PC-9 (cell line): ENCODE data around the gene P4HA2. TPM values are rescaled to one million over a fixed set of nuclear protein-coding genes. Genes with fewer than 3 reads are reported as not detected.

Source experiments
- BruUV-seq: library from RNA; stranded (reverse); fragments of 400-500 nt; replicated peaks from 2 replicates; lab custom pipeline; 2021; lab: Mats Ljungman, UMichigan
- CTCF ChIA-PET: fragments of 300-600 bp; sonication (Branson Sonifier 250); formaldehyde crosslinking; loops from one replicate; lab custom pipeline; 2022; ENCODE audit warnings: antibody characterized with exemption; lab: Charles Lee
- POLR2A ChIA-PET: fragments of 300-600 bp; sonication (Branson Sonifier 250); formaldehyde crosslinking; loops from one replicate; lab custom pipeline; 2022; ENCODE audit warnings: antibody characterized with exemption; ENCODE audit not compliant: unreplicated experiment; lab: Charles Lee
- DNase-seq, 2 experiments: peaks; one replicate each; pipeline versions ENCODE4 v3.0.0 to v3.0.0-alpha.2; 2015 to 2022; ENCODE audit warnings: mixed read lengths in 1 of 2
- H2AFZ ChIP-seq: fragments of 200-600 bp; sonication (generic); 2 replicates; pipeline ENCODE4 v1.8.1; 2017; ENCODE audit warnings: antibody characterized with exemption
- H3F3A ChIP-seq: fragments of 200-600 bp; sonication (generic); 2 replicates; pipeline ENCODE4 v1.8.1; 2017; ENCODE audit warnings: antibody characterized with exemption, mild to moderate bottlenecking, low read depth; ENCODE audit not compliant: insufficient read depth
- H3K27ac ChIP-seq: fragments of 200-600 bp; sonication (generic); 2 replicates; pipeline ENCODE4 v1.6.1; 2016; ENCODE audit warnings: mixed run types
- H3K27me3 ChIP-seq: fragments of 200-600 bp; sonication (generic); 2 replicates; pipeline ENCODE4 v1.6.1; 2016; ENCODE audit warnings: low read depth, mixed run types; ENCODE audit not compliant: insufficient read depth
- H3K36me3 ChIP-seq: fragments of 200-600 bp; sonication (generic); 2 replicates; pipeline ENCODE4 v1.6.1; 2016; ENCODE audit warnings: low read depth, mixed run types
- H3K4me1 ChIP-seq: fragments of 200-600 bp; sonication (generic); replicated peaks from 2 replicates; pipeline ENCODE4 v1.6.1; 2016; ENCODE audit warnings: mixed run types; ENCODE audit not compliant: insufficient read depth
- H3K4me2 ChIP-seq: fragments of 200-600 bp; sonication (generic); 2 replicates; pipeline ENCODE4 v1.6.1; 2017; ENCODE audit warnings: mixed run types
- H3K4me3 ChIP-seq: fragments of 200-600 bp; sonication (generic); 2 replicates; pipeline ENCODE4 v1.6.1; 2016; ENCODE audit warnings: mixed run types
- H3K79me2 ChIP-seq: fragments of 200-600 bp; sonication (generic); 2 replicates; pipeline ENCODE4 v1.6.1; 2017; ENCODE audit warnings: low read depth, mixed run types
- H3K9me2 ChIP-seq: fragments of 200-600 bp; sonication (generic); 2 replicates; pipeline ENCODE4 v1.8.1; 2017; ENCODE audit warnings: mild to moderate bottlenecking; ENCODE audit not compliant: insufficient read depth
- H3K9me3 ChIP-seq: fragments of 200-600 bp; sonication (generic); 2 replicates; pipeline ENCODE4 v1.8.1; 2016; ENCODE audit warnings: low read depth; ENCODE audit not compliant: insufficient read depth
- H4K20me1 ChIP-seq: fragments of 200-600 bp; sonication (generic); 2 replicates; pipeline ENCODE4 v1.8.1; 2017; ENCODE audit not compliant: insufficient read depth
- EZH2 ChIP-seq: fragments of 200-600 bp; sonication (generic); IDR thresholded peaks from 2 replicates; pipeline ENCODE4 v1.8.0; 2017; ENCODE audit warnings: antibody characterized with exemption, low read depth
- intact Hi-C: fragments of 100-400 bp; cut with micrococcal nuclease; formaldehyde crosslinking; loops from one replicate; pipeline ENCODE4 v1.10.0; 2022; ENCODE audit not compliant: unreplicated experiment
- total RNA-seq: library from RNA; stranded (reverse); gene quantifications from 2 replicates; pipeline ENCODE4 v1.2.3, GENCODE V29; 2021
- TF ChIP-seq, protein P1 (sequence below): fragments of 200-600 bp; sonication (generic); conservative IDR thresholded peaks from 2 replicates; pipeline ENCODE4 v1.6.1; 2017; ENCODE audit warnings: mixed run types, antibody characterized with exemption, mild to moderate bottlenecking, moderate library complexity

Gene P4HA2
- total RNA-seq, 1 experiment from 2014 or later, result 21.7 TPM

DNA sequence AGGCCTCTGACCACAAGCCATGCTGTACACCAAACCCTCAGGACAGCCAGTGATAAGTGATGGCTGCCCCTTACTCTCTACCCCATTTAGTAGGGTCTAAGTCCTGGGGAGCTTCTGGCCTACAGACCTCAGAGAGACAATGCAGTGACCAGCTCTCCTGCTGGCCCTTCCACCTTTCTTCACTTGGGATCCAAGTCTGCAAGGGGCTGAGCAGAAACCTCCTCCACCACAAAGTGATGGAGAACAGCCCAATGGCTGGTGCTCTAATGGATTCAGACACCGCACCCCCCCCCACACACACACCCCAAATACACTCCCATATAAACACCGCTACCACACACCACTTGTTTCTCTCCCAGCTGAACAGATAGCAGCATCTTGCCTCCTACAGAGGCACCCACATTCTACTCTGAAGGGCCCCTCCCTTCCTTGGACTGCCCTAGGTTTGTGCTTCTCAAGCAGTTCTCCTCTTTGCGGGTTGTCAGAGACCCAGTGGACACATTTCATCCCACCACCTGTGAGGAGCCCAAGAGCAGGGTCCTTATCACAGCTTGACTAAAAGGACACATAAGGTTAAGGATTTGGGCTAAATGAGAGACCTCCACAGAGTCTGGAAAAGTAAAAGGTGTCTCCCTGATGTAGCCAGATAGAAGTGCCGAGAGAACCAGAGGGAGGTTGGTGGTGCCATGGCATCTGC is 28.6 kb upstream of the P4HA2 start:
- H3K27ac ChIP-seq, result no peak overlapping the region
- 0 out of 2 replicates have a peak, but pooled peaks cover 3% of the 10 kb centered on the region for H3K27me3 ChIP-seq
- no peak overlapping the region for H3K4me2 ChIP-seq
- no peak for DNase-seq
- no peak for TF ChIP-seq EZH2
- TF ChIP-seq, protein P1, sequence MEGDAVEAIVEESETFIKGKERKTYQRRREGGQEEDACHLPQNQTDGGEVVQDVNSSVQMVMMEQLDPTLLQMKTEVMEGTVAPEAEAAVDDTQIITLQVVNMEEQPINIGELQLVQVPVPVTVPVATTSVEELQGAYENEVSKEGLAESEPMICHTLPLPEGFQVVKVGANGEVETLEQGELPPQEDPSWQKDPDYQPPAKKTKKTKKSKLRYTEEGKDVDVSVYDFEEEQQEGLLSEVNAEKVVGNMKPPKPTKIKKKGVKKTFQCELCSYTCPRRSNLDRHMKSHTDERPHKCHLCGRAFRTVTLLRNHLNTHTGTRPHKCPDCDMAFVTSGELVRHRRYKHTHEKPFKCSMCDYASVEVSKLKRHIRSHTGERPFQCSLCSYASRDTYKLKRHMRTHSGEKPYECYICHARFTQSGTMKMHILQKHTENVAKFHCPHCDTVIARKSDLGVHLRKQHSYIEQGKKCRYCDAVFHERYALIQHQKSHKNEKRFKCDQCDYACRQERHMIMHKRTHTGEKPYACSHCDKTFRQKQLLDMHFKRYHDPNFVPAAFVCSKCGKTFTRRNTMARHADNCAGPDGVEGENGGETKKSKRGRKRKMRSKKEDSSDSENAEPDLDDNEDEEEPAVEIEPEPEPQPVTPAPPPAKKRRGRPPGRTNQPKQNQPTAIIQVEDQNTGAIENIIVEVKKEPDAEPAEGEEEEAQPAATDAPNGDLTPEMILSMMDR, result no peak
- peaks cover 26% of the 10 kb centered on the region for H3K4me1 ChIP-seq
- BruUV-seq, result no TSS peak
- H2AFZ ChIP-seq, result no peak overlapping the region
- H3K79me2 ChIP-seq, result no peaks in the 10 kb centered on the region
- H3K9me3 ChIP-seq, result no peaks in the 10 kb centered on the region
- CTCF ChIA-PET, result no interaction called here
- H3K4me3 ChIP-seq, result no peak overlapping the region
- intact Hi-C loops, result no loop called here
- H3K9me2 ChIP-seq, result no peaks in the 10 kb centered on the region
- H3K36me3 ChIP-seq, result no peaks in the 10 kb centered on the region
- no peaks in the 10 kb centered on the region; the same call in 1 of the 2 replicates for H3F3A ChIP-seq
- no peaks in the 10 kb centered on the region for H4K20me1 ChIP-seq
- POLR2A ChIA-PET, result no interaction called here

DNA sequence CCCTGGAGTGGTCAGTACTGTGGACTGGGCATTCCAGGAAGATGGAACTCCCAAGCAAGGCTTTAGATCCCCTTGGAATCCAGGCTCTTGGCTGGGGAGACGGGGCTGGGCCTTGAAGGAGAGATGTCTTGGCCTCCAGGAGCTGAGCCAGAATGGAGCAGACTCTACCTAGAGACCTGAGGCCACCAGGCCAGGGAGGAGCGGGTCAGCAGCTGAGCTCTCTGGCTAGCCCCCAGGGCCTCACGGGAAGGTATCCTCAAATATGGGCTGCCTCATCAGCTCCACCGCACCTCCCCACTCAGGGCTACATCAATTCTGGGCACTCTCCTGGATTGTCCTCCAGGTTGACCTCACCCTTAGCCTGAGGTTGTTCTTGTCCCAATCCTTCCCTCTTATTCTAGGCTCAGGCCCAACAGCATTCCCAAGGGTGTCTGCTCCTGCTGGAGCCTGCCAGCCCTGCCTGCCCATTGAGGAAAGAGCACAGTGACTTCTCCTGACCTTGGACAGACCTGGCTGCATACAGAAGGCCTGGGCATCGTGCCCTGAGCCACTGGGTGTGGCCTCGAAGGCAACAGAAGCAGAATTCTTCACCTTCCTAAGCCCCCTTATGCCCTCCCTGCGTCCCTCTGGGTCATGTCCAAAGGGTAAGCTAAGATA is 26.8 kb upstream of the P4HA2 start:
- intact Hi-C loops, result no loop called here
- H3K9me2 ChIP-seq, result no peaks in the 10 kb centered on the region
- DNase-seq, result no peak
- H3K27me3 ChIP-seq, result 0 out of 2 replicates have a peak, but pooled peaks cover 3% of the 10 kb centered on the region
- ChIA-PET CTCF (no interaction called here), POLR2A (interaction anchor here (0.6 kb wide), 2 partner anchors 101 to 242 kb away, joined by 8 to 10 read pairs; no protein-coding TSS in a partner anchor)
- no peaks in the 10 kb centered on the region for H3K9me3 ChIP-seq
- no peak overlapping the region for H2AFZ ChIP-seq
- no peaks in the 10 kb centered on the region for H3K79me2 ChIP-seq
- H3K27ac ChIP-seq, result no peak overlapping the region
- no TSS peak for BruUV-seq
- H4K20me1 ChIP-seq, result no peaks in the 10 kb centered on the region
- H3K4me1 ChIP-seq, result peaks cover 12% of the 10 kb centered on the region
- TF ChIP-seq, protein P1, result no peak
- no peak for TF ChIP-seq EZH2
- H3F3A ChIP-seq, result no peaks in the 10 kb centered on the region; the same call in 1 of the 2 replicates
- no peaks in the 10 kb centered on the region for H3K36me3 ChIP-seq
- no peak overlapping the region for H3K4me2 ChIP-seq
- H3K4me3 ChIP-seq, result no peak overlapping the region

DNA sequence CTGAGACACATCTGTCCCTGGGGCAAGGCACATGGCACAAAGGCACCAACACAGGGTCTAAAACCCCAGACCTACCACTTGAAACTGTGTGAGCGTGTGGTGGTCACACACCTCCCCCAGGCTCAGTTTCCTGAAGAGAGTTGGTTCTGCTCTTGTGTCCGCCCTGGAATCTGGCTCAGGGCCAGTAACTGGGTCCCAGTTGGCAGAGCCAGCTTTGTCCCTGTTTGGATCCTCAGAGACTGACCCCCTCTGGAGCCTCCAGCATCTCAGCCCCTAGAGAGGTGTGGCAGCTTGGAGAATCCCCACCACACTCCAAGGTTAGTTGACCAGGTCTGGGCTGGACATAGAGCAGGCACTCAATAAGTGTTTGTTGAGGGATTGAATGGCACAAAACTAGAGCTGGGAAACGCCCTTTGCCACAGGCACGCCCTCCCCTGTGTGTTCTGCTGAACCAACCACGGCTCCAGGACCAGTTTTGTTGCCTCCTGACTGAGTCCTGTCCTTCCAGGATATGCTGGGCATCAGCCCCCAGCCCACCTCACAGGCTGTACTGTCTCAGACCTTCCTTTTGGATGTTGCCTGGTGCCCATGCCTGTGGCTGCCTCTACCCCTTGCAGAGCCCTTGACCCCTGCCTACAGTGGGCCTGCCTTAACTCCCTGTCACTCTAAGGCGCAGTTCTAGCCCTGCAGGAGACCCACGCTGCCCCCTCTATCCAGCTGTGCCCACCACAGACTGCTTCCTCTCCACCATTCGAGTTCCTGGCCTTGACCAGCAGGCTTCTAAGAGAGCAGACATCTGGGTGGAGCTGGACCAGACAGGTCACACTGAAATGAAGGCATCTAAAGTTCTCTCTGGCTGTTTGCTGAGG is 26.0 kb upstream of the P4HA2 start:
- H3K27ac ChIP-seq, result no peak overlapping the region
- no peak overlapping the region for H2AFZ ChIP-seq
- no peaks in the 10 kb centered on the region for H3K79me2 ChIP-seq
- TF ChIP-seq, protein P1, result no peak
- intact Hi-C loops, result no loop called here
- H3K4me1 ChIP-seq, result peaks cover 12% of the 10 kb centered on the region
- CTCF ChIA-PET, result no interaction called here
- H3K9me2 ChIP-seq, result no peaks in the 10 kb centered on the region
- H3K4me2 ChIP-seq, result no peak overlapping the region
- 0 out of 2 replicates have a peak, but pooled peaks cover 3% of the 10 kb centered on the region for H3K27me3 ChIP-seq
- no peak overlapping the region for H3K4me3 ChIP-seq
- BruUV-seq, result no TSS peak
- POLR2A ChIA-PET, result interaction anchor here (0.6 kb wide), 3 partner anchors 26 to 102 kb away, joined by 3 to 10 read pairs (median 8); partner anchors contain the start of genes P4HA2 and SLC22A4
- no peaks in the 10 kb centered on the region for H4K20me1 ChIP-seq
- DNase-seq, result no peak
- no peaks in the 10 kb centered on the region; the same call in 1 of the 2 replicates for H3F3A ChIP-seq
- H3K36me3 ChIP-seq, result no peaks in the 10 kb centered on the region
- no peaks in the 10 kb centered on the region for H3K9me3 ChIP-seq
